ENCODE data around the gene CD8B.
"Not testable (repeated sequence)": the region's sequence is repeated elsewhere in the genome, so short reads cannot be mapped to it uniquely, and the experiment has no call there.

CD8B gene

DNA sequence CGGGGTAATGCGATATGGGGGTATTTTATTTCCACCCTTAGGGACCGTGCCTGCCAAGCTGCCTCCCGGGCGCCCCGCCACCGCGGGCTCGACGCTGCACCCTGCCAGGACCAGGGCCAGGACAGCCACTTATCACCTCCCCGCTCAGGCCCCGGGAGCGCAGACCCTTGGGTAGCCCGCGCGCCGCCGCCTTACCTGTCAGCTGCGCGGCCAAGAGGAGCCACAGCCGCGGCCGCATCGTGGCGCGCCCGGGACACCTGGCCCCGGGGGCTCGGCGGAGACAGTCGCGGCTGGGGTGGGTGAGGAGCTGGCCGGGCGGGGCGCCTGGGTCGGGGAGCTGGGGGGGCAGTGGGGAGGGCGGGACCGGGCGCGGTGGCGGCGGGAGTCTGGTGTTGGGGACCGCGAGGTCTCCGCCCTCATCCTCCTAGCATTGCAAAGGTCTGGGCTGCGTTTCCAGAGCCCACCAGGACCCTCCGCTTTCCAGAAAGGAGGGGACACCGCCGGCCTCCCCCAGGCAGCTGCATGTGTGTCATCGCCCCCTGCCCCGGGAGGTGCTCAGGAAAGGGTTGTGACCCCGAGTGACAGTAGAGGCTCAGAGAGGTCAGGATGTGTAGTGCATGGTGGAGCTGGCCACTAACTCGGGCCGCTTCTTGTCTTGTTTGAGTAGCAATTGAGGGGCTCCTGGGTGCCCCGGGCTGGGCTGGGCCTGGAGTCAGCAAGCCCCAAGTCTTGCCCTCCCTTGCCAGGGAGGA, at the start of gene CD8B:
TSS of gene CD8B (minus strand) at position 259 of the 752 bp plus-strand sequence. CDS start at position 238, 21 bp downstream.
- H3K4me3 ChIP-seq (ENCODE audit: low read depth, low read length) = not testable (repeated sequence)

DNA sequence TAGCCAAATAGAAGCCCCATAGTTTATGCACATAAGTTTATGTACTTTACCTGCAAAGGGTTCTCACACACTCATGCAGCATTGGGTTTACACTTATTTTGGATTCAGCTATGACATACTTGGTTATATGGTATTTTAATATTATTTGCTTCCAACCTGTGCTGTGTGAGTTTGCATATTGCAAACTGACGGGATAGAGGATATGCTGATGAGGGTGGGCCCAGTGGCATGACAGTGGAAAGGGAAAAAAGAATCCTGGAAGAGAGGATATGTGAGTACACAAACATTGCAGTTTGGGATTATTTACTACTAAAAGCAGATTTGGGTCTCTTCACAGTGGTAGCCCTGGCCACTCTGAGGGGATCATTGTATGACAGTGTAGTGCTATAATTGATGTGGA, 44.2 kb upstream of the CD8B start:
- DNase-seq (ENCODE audit: low read depth); H3K4me3 ChIP-seq (ENCODE audit: low read depth, low read length): not testable (repeated sequence)

More for the DNA sequence above, at the start of gene CD8B:
- not testable (repeated sequence) for DNase-seq (ENCODE audit: low read depth)

DNA sequence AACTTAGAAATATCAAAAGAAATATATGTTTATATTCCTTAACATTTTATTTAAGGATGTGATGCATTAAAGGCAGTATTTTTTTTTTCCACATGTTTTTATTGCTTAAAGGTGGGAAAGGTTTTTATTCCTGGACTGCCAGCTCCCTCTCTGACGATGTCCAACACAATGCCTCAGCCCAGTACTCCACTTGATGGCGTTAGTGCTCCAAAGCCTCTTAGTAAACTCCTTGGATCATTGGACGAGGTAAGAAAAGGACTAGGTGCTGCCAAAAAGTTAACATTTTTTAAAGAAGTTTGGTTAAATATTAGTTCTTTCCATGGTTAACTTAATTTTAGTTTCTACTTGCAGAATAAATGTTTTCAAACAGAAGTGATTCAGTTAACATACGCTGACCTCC, 39.0 kb upstream of the CD8B start:
- not testable (repeated sequence) for DNase-seq (ENCODE audit: low read depth); H3K4me3 ChIP-seq (ENCODE audit: low read depth, low read length)

DNA sequence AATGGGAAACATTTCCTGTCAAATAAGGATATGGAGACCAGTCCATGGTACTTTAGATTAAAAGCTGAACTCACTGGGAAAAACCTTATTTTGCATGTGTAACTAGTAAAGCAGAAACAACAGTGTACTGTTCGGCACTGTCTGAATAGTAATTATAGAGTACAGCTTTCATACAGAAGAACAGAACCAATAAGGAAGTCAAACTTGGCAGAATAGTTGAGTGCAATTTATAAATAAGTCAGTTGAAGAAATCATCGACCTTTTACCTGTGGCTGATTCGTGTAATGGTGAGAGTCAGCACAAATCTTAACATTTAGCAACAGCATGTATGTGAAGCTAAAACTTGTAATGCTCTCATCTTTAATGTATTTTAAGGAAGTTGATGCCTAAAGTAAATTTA, 24.3 kb upstream of the CD8B start:
- not testable (repeated sequence) for DNase-seq (ENCODE audit: low read depth); H3K4me3 ChIP-seq (ENCODE audit: low read depth, low read length)

DNA sequence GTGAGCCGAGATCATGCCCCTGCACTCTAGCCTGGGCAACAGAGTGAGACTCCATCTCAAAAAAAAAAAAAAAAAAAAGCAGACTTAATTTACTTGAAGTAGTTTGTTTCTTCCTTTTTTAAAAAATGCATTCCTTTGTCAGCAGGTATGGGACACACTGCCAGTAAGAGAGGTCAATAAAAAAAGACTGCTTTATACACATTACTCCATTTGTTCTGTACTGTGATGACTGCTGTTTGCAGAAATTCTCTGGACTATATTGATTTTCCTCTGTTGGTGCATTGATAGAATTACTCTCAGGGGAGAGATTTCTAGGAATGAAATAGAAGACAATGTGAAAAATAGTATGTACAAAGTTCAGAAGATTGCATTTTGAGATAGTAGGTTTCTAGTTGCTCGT, 21.2 kb upstream of the CD8B start:
- DNase-seq (ENCODE audit: low read depth); H3K4me3 ChIP-seq (ENCODE audit: low read depth, low read length): not testable (repeated sequence)

DNA sequence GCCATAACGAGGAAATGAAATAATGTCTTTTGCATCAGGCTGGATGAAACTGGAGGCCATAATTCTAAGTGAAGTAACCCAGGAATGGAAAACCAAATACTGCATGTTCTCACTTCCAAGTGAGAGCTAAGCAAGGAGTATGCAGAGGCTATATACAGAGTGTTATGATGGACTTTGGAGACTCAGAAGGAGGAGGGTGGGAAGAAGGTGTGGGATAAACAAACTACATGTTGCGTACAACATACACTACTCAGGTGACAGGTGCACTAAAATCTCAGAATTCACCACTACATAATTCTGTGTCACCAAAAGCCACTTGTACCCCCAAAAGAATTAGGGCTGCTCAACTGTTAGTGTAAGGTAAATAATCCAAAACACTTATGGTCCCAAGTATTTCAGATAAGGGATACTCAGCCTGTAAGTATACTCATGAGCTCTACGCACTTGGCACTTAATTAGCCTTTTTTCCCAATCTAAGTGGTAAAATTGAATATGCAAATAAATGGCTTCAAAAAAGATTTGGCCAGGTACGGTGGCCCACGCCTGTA, 20.5 kb upstream of the CD8B start:
- not testable (repeated sequence) for DNase-seq (ENCODE audit: low read depth); H3K4me3 ChIP-seq (ENCODE audit: low read depth, low read length)

DNA sequence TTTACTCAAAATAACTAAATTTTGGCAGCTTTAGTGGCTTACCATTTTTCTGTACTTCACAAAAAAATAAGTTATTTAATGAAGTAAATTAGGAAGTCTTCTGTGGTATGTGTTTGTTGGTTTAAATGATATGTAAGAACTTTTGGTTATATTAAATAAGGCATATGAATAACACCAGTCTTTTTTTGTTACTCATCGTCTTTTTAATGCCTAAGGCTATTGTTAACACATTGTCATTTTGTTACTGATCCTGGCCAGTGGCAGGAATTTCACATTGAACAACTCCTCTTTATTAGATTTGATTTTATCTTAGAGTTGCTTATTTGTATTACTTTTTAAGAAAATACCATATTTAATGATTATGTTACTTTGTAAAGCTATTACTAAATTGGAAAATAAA, 17.3 kb upstream of the CD8B start:
- not testable (repeated sequence) for DNase-seq (ENCODE audit: low read depth)

DNA sequence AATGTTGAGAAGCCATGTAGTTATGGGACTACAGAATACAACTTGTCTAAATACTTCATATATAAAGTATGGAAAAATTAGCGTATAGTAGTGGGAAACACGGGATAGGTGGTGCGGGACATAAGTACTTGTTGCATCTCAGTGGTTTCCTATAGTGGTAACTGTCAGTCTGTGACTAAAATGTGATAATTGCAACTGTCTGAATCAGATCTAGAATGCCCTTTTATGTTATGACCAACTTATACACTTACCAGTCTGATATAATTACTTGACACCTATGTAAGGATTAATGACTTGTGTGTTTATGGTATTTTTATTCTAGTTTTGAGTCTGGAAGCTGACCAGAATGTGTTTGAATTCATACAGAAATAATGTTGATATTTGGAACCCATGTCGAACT, 9.3 kb upstream of the CD8B start:
- H3K4me3 ChIP-seq (ENCODE audit: low read depth, low read length); DNase-seq (ENCODE audit: low read depth): not testable (repeated sequence)

More for the DNA sequence above, 17.3 kb upstream of the CD8B start:
- not testable (repeated sequence) for H3K4me3 ChIP-seq (ENCODE audit: low read depth, low read length)

DNA sequence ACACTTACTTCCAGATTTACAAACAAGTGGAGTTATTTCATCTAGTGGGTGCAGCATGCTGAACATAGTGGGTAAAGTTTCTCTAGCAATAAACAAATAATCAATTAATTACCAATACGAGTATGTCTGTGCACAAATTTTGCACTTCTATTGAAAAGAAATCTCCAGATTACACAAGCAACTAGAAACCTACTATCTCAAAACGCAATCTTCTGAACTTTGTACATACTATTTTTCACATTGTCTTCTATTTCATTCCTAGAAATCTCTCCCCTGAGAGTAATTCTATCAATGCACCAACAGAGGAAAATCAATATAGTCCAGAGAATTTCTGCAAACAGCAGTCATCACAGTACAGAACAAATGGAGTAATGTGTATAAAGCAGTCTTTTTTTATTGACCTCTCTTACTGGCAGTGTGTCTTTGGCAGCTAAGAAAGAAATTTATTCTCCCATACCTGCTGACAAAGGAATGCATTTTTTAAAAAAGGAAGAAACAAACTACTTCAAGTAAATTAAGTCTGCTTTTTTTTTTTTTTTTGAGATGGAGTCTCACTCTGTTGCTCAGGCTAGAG, 7.3 kb upstream of the CD8B start:
- not testable (repeated sequence) for H3K4me3 ChIP-seq (ENCODE audit: low read depth, low read length); DNase-seq (ENCODE audit: low read depth)

DNA sequence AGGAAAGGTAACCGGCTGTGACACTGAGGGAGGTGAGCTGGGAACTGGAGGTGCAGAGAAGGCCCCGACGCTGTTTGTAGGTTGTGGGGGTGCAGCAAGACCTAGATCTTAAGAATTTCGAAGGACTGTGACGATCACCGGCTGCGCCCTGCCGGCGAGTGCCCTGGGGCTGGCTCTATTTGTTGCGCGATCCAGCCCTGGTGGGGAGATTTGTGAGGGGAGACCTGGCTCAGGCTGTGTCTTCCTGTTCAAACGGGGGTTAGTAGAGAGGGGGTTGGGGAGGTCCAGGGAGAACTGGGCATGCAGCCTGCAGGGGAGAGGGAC, 656 bp upstream of the CD8B start:
- DNase-seq (ENCODE audit: low read depth); H3K4me3 ChIP-seq (ENCODE audit: low read depth, low read length): not testable (repeated sequence)

DNA sequence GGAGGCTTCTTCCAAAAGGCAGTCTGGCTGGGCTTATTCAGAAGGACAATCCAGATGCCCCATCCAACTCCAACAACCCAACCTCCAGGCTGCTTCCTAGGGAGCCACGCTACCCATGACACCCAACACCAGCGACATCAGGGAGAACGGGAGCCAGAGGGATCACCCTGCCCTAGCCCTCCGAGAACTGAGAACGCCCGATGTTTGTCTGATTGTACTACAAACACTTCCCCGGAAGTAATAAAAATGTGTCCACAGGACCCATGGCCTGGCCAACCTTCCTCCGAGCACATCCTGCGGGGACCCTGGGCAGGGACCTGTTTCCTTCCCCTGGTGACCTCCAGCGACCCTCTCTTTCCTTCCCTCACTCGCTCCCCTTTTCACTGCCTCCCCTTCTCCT, 511 bp downstream of the CD8B start:
- H3K4me3 ChIP-seq (ENCODE audit: low read depth, low read length); DNase-seq (ENCODE audit: low read depth): not testable (repeated sequence)

DNA sequence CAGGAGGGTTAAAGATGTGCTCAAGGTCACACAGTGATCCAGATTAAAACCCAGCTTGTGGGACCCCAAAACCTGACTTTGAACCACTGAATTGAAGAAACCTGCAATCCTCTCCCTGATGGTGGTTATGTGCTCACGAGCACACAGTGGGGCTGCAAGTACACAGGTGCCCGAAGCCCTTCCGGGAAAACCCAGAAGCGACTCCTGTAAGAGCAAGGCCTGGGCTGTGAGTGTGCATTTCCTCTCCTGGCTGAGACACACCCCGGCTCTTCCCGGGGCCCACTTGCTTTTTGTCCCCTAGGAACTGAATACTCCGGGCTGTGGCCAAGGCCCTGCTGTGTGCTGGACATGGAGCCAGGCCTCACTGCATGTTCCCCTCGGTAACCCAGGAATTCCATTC, 1.1 kb downstream of the CD8B start:
- DNase-seq (ENCODE audit: low read depth) = not testable (repeated sequence)

DNA sequence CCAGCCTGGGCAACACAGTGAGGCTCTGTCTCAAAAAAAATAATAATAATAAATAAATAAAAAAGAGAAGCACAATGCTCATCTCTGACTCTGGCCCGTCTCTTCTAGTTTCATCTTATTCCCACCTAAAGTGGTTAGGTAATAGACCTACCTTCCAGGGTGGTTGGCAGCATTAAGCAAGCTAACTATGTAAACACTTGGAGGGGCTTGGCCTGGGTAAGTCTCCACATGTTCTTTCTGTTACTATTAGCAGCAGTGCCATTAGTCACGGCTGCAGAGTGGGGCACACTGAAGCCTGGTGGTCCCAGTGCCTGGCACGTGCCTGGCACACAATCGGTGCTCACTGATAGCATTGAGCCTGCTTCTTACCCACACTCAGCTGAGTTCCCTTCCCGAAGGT, 4.0 kb downstream of the CD8B start:
- H3K4me3 ChIP-seq (ENCODE audit: low read depth, low read length); DNase-seq (ENCODE audit: low read depth): not testable (repeated sequence)

More for the DNA sequence above, 1.1 kb downstream of the CD8B start:
- not testable (repeated sequence) for H3K4me3 ChIP-seq (ENCODE audit: low read depth, low read length)

DNA sequence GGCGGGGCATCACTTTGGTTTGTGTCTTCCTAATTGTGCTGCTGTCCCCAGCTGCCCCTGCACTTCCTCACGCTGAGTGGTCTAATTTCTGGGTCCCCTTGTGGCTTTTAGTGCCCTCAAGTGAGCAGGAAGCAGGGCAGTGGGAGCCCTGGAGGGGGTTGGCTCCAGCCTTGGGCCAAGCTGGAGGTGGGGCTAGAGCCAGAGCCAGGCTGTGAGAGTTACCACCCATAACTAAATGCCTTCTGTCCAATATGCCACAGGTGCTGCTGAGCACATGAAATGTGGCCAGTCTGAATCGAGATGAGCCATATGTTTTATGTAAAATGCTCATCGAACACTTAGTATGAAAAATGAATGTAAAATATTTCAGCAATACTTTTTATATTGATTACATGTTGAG, 5.2 kb downstream of the CD8B start:
- DNase-seq (ENCODE audit: low read depth); H3K4me3 ChIP-seq (ENCODE audit: low read depth, low read length): not testable (repeated sequence)

DNA sequence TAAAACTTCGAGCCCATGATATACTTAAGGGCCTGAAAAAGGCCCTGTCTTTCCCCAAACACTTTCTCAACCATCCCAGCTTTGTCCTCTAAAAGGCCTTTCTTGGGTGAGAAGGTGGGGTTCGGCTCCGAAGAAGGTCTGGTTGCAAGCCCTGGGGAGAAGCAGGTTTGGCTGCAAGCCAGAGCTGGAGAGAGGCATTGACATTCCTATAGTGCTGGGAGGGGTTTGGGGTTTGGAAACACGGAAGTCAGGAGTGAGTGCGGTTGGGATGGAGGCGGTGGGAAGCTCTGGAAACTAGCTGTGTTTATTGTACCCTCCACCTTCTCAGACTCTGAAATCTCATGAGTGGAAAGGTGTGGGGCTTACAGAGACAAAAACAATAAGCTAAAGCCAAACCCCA, 5.7 kb downstream of the CD8B start:
- not testable (repeated sequence) for H3K4me3 ChIP-seq (ENCODE audit: low read depth, low read length); DNase-seq (ENCODE audit: low read depth)

DNA sequence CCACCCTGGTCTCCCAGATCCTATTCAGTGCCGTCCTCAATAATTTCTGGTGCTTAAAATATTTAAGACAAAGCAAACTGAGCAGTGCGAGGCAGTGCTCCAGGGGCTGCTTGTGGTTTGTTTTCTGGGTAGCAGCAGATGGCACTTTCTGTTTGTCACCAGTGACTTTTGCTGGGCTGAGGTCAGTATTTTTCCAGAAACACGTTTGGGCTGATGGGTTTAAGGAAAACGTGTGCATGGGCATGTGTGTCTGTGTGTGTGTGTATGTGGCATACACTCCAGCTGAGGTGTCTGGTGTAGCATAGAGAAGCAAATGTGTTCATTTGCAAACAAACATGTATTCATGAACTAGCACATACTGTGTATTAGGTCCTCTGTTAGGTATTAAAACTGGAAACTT, 10.1 kb downstream of the CD8B start:
- not testable (repeated sequence) for H3K4me3 ChIP-seq (ENCODE audit: low read depth, low read length); DNase-seq (ENCODE audit: low read depth)

DNA sequence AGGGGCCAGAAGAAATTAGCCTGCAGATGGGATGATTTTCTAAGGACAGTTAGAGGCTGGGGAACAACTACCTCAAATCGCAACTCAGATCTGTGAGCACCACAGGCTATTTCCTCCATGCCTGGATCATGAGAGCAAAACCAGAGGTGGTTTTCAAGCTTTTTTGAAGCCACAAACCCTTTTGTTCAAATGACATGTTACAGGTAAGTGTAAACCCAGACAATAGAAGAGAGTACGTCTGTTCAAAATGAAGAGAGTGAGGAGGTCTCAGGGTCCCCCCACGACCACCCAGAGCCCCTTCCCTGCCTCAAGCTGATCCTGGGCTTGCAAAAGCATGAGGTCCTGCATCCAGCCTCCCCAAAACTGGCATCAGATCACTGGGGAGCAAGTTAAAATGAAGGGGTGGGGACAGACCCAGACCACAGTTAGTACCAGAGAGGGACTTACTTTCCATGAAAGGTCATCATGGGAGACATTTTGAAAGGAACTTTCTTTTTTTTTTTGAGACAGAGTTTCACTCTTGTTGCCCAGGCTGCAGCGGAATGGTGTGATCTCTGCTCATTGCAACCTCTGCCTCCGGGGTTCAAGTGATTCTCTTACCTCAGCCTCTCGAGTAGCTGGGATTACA, 19.0 kb downstream of the CD8B start:
- DNase-seq (ENCODE audit: low read depth); H3K4me3 ChIP-seq (ENCODE audit: low read depth, low read length): not testable (repeated sequence)

DNA sequence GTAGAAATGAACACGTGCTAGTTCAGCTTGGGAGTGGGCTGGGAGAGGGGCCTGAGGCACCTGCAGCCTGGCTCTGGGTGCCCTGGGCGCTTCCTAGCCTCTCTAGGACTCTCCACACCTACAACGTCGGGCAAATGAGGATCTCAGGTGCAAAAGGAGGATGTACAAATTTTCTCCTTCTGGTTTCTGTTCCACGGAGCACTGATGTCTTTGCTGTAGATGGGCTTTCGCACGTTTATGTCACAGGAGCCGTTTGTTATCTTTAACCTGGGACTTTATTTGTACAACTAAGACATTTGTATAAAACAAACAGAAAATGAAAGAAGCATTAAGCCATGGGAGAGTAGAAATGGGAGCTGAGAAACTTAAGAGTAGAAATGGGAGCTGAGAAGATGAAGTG, 20.4 kb downstream of the CD8B start:
- not testable (repeated sequence) for DNase-seq (ENCODE audit: low read depth); H3K4me3 ChIP-seq (ENCODE audit: low read depth, low read length)

DNA sequence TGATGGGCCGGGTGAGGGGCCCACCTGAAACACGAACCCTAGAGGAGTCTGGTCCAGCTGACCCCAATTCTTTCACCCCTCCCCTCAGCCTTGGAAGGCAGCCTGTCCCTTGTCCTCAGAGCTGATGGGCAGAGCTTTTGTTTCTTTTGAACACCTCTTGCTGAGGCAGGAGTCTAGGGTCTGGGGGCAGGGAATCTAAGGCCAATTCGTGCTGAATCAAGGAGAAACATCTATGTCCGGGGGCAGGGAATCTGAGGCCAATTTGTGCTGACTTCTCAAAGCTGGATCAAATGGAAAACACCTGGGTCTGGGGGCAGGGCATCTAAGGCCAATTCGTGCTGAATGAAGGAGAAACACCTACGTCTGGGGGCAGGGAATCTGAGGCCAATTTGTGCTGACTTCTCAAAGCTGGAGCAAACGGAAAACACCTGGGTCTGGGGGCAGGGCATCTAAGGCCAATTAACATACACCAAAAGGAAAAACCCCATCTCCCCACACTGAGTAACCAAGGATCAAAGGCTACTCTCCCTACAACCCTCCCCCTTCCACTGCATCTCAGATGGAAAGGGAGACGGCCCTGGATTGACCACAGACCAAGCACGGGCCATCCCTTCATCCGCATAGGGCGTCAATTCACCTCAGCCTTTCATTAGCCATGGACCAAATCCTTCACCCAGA, 21.7 kb downstream of the CD8B start:
- H3K4me3 ChIP-seq (ENCODE audit: low read depth, low read length); DNase-seq (ENCODE audit: low read depth): not testable (repeated sequence)

DNA sequence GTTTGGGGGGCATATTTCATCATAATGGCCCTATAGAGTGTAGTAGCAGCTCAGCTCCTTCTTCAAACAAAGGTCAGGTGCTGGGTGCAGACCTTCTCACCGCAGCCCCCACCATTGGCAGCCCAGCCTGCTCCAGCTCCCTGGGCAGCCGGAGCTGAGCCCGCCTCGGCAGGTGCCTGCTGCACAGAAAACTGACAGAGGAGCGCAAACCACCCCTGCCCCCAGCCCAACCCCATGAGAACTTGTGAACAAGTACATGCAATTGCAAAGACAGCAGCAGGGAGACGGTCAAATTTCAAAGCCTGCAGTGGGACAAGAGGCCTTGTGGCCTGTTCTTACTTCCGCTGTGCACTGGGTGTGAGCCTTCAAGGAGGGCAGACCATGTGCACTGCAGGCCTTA, 22.2 kb downstream of the CD8B start:
- not testable (repeated sequence) for DNase-seq (ENCODE audit: low read depth); H3K4me3 ChIP-seq (ENCODE audit: low read depth, low read length)

Data from GM12865 (cell line).